PFSK-1 (cell line): ENCODE data around the gene MAFB.

Experiments used
- FOXP2 ChIP-seq: optimal IDR thresholded peaks from 2 replicates; pipeline ENCODE3; 2011; ENCODE audit warnings: borderline replicate concordance, control low read depth, inconsistent platforms; ENCODE audit not compliant: insufficient read depth; ENCODE audit errors: extremely low read length, extremely low read depth
- POLR2AphosphoS5 ChIP-seq: IDR thresholded peaks from 2 replicates; pipeline ENCODE4 v1.6.1; 2012; ENCODE audit warnings: low read depth, mild to moderate bottlenecking, control low read depth, low read length, moderate library complexity
- REST ChIP-seq, 2 experiments: IDR thresholded peaks; 2 replicates each; pipeline versions ENCODE4 v1.6.1 to v1.8.0; 2011 to 2012; ENCODE audit warnings: low read depth in 2 of 2, low read length in 2 of 2, control low read depth in 1 of 2, inconsistent platforms in 1 of 2, mild to moderate bottlenecking in 1 of 2, moderate library complexity in 1 of 2; ENCODE audit not compliant: insufficient read depth in 1 of 2
- SIN3A ChIP-seq: IDR thresholded peaks from 2 replicates; pipeline ENCODE4 v1.6.1; 2012; ENCODE audit warnings: mild to moderate bottlenecking, low read length, moderate library complexity, borderline replicate concordance; ENCODE audit not compliant: insufficient read depth
- TAF1 ChIP-seq: IDR thresholded peaks from 2 replicates; pipeline ENCODE4 v1.6.1; 2012; ENCODE audit warnings: low read length, control low read depth, borderline replicate concordance; ENCODE audit not compliant: insufficient read depth

Gene MAFB

GRCh38 chr20:40677343-40677924, 11.6 kb downstream of the MAFB start:
- TF ChIP-seq TAF1, result no peak
- no peak for TF ChIP-seq SIN3A
- no peak for TF ChIP-seq POLR2AphosphoS5
- no peak for TF ChIP-seq FOXP2
- no peak for TF ChIP-seq REST (IDR thresholded peaks at IDR 0.05; ENCODE audit: insufficient read depth in 1 of 2, low read depth in 2 of 2, low read length in 2 of 2)

GRCh38 chr20:40676491-40677269, 12.4 kb downstream of the MAFB start:
- TF ChIP-seq TAF1, result no peak
- no peak for TF ChIP-seq FOXP2
- TF ChIP-seq SIN3A, result no peak
- TF ChIP-seq REST (IDR thresholded peaks at IDR 0.05; ENCODE audit: insufficient read depth in 1 of 2, low read depth in 2 of 2, low read length in 2 of 2), result no peak
- no peak for TF ChIP-seq POLR2AphosphoS5

GRCh38 chr20:40675599-40676221, 13.3 kb downstream of the MAFB start:
- no peak for TF ChIP-seq REST (IDR thresholded peaks at IDR 0.05; ENCODE audit: insufficient read depth in 1 of 2, low read depth in 2 of 2, low read length in 2 of 2)
- no peak for TF ChIP-seq TAF1
- no peak for TF ChIP-seq FOXP2
- no peak for TF ChIP-seq POLR2AphosphoS5
- TF ChIP-seq SIN3A, result no peak

- TF ChIP-seq POLR2AphosphoS5 (no peak), SIN3A (no peak), FOXP2 (no peak), TAF1 (no peak), REST (IDR thresholded peaks at IDR 0.05; ENCODE audit: insufficient read depth in 1 of 2, low read depth in 2 of 2, low read length in 2 of 2) (no peak)
These were observed 15.6 kb downstream of the MAFB start for GRCh38 chr20:40673442-40673841.
